Stimulated activated CD4-positive, alpha-beta T cell treated with anti-CD3 and anti-CD28 coated beads, Interleukin-2, amount 100 ng/mL, for 48 hours (primary cell): ENCODE results near the gene ZNF83.

ENCODE experiments used
- DNase-seq, 2 donors: peaks; one replicate each; pipeline ENCODE4 v3.0.0-alpha.2; 2020

Gene ZNF83

GRCh38 chr19:52566588-52566987, 71.6 kb downstream of the ZNF83 start:
- DNase-seq = no peak

- no peak for DNase-seq
Measured at GRCh38 chr19:52566121-52566520, 72.0 kb downstream of the ZNF83 start.
